CD4-positive, alpha-beta T cell treated with Interleukin-4 for 4 hours (primary cell): ENCODE data around the gene CBX5.
"Not testable (repeated sequence)": the region's sequence is repeated elsewhere in the genome, so short reads cannot be mapped to it uniquely, and the experiment has no call there.

Experiments
- DNase-seq: peaks from one replicate; pipeline ENCODE4 v3.0.0-alpha.2; 2020

Gene CBX5

DNA sequence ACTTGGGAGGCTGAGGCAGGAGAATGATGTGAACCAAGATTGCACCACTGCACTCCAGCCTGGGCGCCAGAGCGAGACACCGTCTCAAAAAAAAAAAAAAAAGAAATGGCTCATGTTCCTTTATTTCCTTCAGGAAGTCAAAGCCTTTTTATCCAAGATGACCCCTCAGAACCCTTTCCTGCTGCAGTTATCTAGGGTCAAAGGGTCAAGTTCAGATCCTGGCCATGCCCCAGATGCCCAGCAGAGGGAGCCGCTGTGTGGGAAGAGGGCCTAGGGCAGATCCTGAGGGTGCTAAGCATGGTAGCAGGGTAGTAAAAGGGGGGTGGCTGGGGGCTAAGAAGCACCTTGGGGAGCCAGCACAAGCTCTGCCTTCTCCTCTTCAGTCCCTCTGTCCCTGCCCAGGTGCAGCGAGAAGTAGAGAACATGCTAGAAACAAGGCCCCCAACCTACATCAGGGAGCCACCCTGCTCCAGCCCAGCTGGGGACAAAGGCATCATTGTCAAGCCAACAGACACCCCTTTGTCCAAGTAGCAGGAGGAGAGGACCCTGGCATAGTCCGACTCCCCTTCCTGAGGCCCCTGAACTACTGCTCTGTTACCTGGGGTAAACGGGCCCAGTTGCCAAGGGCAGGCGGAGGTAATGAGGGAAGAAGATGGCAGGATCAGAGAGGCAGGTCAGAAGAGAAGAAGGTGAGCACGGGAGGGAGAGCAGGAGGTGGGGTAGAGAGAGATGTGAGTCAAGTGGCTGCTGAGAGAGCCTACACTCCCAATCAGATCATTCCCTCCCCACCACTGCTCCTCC lies 14.4 kb upstream of the CBX5 start:
- peak; percentile 56 for DNase-seq

DNA sequence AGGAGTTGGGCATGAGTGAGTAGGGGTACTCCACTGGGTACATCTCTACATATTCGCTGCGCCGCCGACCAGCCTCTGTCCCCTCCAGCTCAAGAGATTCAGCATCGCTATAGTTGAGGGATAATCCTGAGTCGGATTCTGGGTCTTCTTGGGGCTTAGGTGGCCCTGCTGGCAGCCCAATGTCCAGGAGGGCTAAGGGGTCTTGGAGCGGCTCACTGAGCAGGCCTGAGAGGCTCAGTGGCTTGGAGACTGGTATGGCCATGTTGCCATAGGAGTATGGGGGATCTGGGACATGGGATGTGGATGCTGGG lies 13.0 kb upstream of the CBX5 start:
- DNase-seq, result no peak

DNA sequence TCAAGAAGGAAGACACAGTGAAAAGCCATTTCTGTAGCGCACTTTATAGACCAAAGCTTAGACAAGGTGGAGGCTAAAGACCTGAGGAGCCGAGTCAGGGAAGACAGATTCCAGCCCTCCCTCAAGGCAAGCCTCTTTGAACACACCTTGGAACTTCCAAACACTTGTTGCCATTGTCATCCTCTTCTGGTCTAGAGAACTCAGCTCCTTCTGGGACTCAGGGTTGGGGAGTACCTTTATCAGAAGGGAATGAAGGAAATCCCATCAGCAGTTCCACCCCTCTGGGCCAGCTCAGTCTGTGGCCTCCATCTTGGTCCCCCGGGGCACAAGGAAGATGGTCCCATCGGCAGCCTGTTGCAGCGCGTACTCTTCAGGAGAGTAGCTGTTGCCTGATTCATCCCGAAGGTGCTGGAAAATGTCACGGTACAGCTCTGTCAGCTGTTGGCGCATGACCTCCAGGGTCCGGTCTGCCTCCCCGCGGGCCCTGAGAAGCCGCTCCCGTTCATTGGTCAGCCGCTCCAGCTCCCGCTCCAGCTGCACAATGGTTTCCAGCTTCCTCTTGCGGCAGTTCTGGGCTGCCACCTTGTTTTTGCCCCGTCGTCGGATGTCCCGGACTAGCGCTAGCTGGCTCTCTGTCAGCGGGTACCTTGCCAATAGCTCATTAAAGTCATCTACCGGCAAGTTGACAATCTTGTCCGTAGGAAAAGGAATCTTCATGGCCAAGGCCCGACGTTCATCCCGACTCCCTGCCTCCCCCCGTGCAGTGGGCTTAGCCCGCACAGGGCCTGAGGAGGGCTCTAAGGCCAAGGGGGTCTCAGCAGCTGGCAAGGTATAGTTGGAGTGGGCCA lies 12.4 kb upstream of the CBX5 start:
- DNase-seq, result no peak

DNA sequence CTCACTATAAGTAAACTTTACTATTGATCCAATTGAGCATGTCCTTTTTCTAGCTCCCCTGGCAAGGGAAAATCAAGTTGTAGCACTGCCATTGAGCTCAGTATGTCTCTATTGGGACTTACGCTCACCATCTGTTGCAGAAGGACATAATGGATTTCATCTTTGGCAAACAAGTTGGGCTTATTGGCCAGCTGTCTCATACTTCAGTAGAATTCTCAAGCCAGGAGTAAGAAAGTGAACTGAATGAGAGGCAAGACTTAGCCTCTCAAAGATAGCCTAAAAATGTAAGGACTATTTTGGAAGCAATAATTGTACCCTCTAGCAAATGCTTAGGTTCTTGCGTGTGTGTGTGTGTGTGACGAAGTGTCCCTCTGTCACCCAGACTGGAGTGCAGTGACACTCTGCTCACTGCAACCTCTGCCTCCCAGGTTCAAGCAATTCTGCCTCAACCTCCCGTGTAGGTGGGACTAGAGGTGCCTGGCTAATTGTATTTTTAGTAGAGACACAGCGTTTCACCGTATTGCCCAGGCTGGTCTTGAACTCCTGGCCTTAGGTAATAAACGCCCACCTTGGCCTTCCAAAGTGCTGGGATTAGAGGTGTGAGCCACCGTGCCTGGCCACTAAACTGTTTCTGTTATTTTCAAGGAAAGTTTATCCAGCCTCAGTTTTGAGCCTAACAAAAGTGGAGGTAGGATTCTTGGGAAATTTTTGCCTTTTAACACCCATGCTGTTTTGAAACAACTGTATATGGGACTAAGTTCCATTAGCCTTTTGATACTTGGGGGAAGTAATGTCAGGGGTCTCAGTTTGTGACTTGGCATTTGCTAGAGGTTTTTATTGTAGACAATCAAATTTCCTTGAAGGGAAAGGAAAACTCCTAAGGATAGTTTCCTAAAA lies 7.6 kb upstream of the CBX5 start:
- DNase-seq, result no peak

DNA sequence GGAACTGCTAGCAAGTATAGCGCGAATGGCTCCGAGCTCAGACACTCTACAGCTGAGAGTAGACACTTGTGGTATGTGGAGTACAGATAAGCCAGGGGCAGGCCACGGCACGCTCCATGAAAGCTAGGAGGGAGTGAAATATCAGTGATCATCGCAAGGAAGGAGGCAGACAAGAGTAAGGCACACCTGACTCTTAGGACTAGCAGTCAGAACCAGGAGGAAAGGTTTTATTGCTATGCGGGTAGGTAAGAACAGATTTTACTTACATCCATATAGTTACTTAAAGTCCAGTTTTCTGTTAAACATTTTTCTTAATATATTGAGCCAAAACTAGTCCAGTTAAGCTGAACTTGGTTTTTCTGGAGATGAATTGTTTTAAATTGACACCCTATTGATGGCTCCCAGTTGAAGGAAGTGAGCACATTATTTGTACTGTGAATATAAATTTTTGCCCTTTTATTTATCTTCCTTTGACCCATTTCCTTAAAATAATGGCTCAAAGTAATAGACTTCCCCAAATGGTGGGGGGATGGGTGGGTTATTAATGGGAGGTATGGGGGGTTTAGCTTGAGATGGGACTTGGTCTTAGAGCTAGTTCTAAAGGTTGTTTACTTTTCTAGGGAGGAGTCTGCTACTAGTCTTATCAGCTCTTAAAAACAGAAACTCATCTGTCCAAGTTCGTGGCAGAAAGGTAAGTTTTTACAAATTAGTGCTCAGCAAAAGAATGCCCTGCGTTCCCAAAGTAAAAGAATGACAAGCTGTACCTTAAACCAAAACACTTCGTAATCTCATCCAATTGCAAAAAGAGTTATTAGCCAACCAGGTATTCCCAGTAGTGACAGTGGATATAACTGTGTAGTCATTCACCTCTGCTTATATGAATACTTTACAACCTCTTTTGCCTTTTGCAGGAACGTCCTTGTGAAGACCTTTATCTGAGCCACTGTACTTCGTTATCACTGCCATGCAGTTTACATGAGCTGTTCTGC lies 6.4 kb upstream of the CBX5 start:
- no peak for DNase-seq

DNA sequence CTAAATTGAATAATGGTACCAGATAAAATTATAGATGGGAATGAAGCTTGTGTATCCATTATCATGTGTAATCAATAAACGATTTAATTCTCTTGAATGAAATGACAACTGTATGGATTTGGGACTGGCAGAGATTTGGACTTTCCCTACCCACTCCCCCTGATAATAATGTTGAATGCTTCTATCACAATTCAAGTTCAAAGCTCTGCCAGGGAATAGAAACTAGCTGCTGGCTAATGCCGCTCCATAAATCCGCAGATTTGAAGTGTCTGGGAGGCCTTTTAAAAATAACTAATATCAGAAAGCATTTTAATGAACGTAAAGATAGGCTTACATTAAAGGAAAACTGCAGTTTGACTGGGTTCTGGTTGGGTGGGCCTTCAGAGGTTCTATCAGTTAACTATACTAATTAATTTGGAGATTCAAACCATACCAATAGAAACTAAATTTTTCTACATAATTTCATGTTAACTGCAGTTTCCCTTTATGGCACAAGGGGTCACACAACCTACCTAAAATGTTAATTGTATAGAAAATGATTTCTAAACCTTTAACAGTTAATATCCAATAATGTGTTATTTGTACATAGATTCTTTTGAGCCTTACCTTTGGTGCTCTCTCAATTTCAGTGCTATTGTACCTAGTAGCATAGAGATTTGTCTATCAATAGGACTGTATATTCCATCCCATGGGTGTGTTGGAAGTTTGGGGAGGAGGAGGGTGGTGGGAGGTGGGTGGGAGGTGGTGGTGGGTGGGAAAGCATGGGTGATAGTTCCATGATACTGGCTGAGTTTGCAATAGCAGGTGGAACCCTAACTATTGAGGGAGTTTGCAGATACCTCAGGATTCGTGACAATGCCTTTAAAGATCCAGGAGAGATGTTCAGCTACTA lies 5.5 kb upstream of the CBX5 start:
- no peak for DNase-seq

DNA sequence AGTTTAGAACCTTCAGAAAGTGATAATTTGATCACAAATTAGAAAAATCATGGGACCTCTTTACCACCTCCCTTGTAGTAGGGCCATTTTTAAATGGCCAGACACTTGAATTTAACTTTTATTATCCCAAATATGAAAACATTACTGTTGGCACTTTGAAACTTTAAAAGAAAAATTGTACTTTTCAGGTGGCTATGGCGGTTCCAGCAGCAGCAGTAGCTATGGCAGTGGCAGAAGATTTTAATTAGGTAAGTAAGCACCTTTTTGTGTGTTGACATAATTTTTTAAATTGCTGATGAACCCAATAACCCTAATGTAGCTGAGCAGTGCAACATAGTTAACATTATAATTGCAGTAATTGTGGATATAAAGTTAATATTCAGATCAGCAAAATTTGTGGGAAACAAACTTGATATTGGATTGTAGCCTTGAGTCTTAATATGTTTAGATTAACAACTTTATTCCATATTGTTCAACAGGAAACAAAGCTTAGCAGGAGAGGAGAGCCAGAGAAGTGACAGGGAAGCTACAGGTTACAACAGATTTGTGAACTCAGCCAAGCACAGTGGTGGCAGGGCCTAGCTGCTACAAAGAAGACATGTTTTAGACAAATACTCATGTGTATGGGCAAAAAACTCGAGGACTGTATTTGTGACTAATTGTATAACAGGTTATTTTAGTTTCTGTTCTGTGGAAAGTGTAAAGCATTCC lies 4.3 kb upstream of the CBX5 start:
- not testable (repeated sequence) for DNase-seq

DNA sequence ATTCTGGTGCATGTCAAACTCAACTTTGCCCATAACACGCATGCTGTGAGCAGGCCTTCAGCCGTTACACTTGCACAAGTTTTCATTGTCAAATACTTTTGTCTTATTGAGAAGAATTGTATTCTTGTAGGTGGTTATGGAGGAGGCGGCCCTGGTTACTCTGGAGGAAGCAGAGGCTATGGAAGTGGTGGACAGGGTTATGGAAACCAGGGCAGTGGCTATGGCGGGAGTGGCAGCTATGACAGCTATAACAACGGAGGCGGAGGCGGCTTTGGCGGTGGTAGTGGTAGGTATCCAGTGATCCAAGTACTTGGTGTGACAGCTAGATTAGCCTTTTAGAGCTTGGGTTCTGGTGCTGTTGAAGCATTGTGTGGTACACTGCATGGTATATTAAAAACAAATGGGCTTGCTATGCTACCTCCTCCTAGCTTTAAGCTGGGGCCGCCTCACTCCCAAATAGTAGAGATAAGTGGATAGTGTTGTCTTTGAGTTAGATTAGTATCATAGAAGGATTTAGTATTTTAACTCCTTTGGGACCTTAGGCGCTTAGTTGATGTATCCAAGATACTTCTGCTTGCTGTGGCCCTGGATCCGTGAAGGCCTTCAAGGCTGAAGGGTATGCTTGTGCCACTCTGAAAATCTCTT lies 3.1 kb upstream of the CBX5 start:
- DNase-seq, result no peak

DNA sequence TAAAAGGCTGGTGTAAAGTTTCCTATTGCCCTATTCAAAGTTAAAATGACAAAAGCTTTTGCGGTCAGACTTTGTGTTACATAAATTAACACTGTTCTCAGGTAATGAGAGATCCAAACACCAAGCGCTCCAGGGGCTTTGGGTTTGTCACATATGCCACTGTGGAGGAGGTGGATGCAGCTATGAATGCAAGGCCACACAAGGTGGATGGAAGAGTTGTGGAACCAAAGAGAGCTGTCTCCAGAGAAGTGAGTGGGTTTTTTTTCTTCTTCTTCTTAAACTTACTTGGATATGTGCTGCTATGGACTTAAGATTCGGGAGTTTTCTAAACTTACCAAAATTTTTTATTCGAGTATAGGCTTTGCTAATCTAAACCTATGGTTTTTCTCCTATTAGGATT lies 1.8 kb upstream of the CBX5 start:
- DNase-seq, result not testable (repeated sequence)

DNA sequence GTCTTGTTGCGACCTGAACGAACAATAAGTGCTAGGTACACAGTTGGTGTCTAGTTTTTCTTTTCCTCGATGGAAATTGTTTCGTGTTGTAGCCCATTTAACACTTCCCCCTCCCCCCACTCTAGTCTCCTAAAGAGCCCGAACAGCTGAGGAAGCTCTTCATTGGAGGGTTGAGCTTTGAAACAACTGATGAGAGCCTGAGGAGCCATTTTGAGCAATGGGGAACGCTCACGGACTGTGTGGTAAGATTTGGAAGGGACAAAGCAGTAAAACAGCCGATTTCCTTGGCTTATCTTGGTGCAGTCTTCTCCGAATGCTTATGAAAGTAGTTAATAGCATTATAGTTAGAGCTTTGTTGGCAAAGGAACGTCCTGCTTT lies 1.3 kb upstream of the CBX5 start:
- not testable (repeated sequence) for DNase-seq

DNA sequence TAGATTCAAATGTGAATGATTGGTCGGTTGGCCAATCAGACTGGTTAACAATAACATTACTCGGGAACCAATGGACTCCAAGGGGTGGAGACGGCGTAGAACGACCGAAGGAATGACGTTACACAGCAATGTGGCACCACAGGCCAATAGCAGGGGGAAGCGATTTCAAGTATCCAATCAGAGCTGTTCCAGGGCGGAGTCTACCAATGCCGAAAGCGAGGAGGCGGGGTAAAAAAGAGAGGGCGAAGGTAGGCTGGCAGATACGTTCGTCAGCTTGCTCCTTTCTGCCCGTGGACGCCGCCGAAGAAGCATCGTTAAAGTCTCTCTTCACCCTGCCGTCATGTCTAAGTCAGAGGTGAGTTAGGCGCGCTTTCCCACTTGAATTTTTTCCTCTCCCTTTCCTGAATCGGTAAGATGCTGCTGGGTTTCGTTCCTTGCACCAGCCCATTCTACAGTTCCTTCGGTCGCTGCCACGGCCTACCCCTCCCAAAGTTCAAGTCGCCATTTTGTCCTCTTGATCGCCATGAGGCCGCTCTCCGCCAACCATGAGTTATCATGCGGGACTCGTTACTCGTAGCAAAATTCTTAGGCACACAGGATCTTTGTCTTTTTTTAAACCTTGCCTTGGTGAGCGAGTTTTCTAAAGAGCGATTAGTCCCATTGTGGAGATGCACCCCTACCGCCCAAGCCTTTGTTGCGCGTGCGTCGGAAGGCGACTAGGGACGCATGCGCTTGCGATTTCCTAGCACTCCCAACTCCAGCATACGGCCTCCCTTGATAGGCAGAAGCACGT lies 742 bp upstream of the CBX5 start, which contains the start of gene HNRNPA1:
Gene HNRNPA1, plus strand, starts transcription at position 259 of the 793 bp plus-strand sequence. Its CDS starts 82 bp downstream, at position 341.
- DNase-seq, result peak; percentile 100

DNA sequence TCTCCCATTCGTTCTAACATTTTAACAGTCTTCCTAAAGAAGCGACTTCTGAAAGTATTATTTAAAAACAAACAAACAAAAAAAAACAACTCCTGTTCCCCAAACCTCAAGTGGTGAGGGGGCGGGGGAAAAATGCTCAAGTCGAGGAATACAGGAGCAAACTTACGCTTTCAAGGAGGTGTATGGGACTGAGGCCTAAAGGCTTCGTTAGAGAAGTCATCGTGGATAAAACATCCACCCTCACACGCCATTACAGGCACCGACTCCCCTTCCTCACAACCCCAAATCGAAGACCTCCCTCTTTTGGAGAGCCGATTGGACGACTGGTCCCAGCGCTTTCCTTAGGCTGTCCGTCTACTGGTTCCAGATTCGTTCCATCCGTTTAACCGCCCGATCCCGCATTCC lies 693 bp downstream of the CBX5 start:
- no peak for DNase-seq

DNA sequence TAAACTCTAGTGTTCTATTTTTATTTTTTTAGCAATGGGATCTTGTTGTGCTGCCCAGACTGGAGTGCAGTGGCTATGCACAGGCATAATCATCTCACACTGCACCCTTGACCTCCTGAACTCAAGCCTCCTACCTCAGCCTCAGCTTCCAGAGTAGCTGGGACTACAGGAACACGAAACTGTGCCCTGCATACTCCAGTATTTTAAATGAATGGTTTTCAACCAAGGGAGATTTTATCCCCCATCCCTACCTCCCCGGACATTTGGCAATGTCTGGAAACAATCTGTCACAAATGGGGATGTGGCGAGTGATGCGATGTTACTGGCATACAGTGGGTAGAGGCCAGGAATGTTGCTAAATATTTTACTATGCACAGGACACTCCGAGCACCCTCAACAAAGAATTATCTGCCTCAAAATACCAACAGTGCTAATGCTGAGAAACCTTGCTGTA lies 2.1 kb downstream of the CBX5 start:
- DNase-seq, result no peak

DNA sequence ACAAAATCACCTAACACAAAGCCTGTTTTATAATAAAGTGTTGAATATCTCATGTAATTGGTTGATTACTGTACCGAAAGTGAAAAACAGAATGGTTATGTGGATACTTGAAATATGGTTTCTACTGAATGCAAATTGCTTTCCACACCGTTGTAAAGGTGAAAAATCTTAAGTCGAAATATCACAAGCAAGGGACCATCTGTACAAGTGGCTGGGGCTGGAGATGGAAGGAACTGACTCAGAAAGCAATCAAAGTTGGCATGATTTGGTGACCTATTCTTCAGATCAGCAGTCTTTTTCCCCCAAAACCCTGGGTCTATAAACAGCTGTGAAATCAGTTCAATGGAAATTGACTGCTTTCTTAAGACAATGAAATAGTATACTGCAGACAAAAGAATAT lies 3.6 kb downstream of the CBX5 start:
- no peak for DNase-seq

DNA sequence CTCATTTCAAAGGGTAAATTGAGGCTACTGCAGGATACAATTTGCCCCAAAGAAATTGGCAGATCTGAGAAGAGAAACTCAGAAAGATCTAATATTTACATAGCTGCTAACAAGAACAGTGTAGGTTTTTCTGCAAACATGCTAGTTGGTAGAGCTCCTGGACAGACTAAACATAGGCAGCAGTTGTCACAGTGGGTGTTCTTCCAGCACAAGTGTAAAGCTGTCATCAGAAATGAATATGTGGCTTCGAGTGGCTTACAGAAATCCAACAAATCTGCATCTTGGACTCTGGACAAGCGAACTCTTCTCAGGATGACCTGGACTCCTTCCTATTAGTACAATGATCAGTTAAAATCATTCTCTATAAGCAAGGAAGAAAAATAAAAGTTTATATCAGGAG lies 5.9 kb downstream of the CBX5 start:
- no peak for DNase-seq

DNA sequence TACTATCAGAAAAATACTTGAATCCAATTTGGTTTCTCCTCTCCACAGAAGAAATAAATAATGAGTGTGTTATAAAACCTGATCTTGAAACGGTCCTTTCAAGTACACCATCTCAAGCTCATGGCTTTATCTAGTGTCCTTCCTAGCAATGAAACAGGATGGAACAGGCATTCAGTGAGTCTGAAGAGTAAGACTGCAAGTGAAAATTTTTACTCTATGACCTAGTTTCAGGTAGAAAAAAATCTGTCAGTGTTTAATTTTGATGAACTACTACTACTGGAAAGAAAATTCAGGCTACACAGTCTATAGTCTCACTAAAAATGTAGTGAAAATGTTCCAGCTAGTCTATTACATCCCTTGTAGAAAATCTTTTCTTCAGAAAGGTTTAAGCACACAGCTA lies 7.7 kb downstream of the CBX5 start:
- DNase-seq, result no peak

DNA sequence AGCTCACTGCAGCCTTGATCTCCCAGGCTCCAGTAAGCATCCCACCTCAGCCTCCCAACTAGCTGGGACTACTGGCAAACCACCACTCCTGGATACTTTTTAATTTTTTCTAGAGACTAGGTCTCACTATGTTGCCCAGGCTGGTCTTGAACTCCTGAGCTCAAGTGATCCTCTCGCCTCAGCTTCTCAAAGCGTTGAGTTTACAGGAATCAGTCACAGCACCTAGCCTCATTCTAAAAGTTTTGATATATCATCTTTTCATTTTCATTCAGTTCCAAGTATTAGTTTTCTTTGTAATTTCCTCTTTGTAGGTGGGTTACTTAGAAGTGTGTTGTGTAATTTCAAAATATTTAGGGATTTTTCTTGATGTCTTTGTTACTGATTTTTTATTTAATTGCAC lies 9.6 kb downstream of the CBX5 start:
- no peak for DNase-seq

DNA sequence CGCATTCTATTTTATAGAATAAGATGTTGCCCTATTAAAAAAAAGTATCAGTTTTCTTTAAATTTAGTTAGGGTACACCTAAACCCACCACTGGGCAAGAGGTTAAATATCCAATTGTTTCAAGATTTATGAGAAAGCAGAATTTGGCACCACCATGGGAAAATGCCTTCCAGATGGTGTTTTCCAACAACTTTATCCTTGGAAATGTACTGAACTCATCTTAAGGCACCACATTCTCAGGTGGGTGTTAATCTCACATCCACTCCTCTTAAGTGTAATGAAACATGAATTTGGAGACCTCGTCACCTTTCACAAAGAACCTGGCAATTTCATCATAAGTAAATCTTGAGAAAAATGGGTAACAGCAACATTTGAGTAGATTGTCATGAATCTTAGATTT lies 13.1 kb downstream of the CBX5 start:
- no peak for DNase-seq

DNA sequence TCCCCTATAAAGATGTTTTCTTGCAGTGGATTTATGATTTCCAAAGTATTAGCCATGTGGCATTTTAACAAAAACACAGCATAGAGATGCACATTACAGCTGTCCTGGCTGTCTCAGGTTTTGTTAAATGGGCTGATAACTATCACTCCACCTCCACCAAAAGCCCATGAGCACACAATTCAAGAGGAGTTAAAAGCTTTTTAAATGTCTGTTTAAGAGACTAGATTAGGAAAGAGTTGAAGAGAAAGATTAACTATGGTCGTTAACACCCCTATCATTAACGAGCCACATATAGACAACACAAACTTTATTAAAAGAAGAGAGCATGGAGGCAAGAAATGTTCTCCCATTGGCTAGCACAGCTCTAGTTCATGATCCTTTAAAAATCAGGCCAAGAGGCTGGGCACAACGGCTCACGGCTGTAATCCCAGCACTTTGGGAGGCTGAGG lies 14.5 kb downstream of the CBX5 start:
- no peak for DNase-seq
